Loucy (cell line): ENCODE measurements around the gene TXN2.

ENCODE experiments used
- H2AFZ ChIP-seq: fragments of 200-600 bp; sonication (generic); 2 replicates; pipeline ENCODE4 v1.6.0; 2016; ENCODE audit warnings: antibody characterized with exemption, mild to moderate bottlenecking, low read length, moderate library complexity
- H3F3A ChIP-seq: fragments of 200-600 bp; 2 replicates; pipeline ENCODE4 v1.6.0; 2016; ENCODE audit warnings: antibody characterized with exemption, low read depth, mild to moderate bottlenecking
- H3K27me3 ChIP-seq: fragments of 200-600 bp; sonication (generic); 2 replicates; pipeline ENCODE4 v1.6.1; 2014; ENCODE audit warnings: low read length, mild to moderate bottlenecking; ENCODE audit not compliant: insufficient read depth, poor library complexity, severe bottlenecking
- H3K36me3 ChIP-seq: fragments of 200-600 bp; sonication (generic); 2 replicates; pipeline ENCODE4 v1.6.1; 2016; ENCODE audit warnings: low read length; ENCODE audit not compliant: insufficient read depth
- H3K4me1 ChIP-seq: fragments of 200-600 bp; sonication (generic); 2 replicates; pipeline ENCODE4 v1.5.1; 2014; ENCODE audit warnings: low read length, mild to moderate bottlenecking; ENCODE audit not compliant: insufficient read depth, poor library complexity, severe bottlenecking
- H3K4me2 ChIP-seq: fragments of 200-600 bp; sonication (generic); 2 replicates; pipeline ENCODE4 v1.6.0; 2014; ENCODE audit warnings: antibody characterized with exemption, low read length, low read depth, mild to moderate bottlenecking; ENCODE audit not compliant: poor library complexity, severe bottlenecking
- H3K4me3 ChIP-seq: fragments of 200-600 bp; sonication (generic); 2 replicates; pipeline ENCODE4 v1.5.1; 2014; ENCODE audit warnings: low read length, mild to moderate bottlenecking, mixed read lengths; ENCODE audit not compliant: poor library complexity, severe bottlenecking
- H3K79me2 ChIP-seq: fragments of 200-600 bp; sonication (generic); 2 replicates; pipeline ENCODE4 v1.6.1; 2014; ENCODE audit warnings: low read length; ENCODE audit not compliant: insufficient read depth
- H3K9ac ChIP-seq: fragments of 200-600 bp; sonication (generic); 2 replicates; pipeline ENCODE4 v1.6.0; 2014; ENCODE audit warnings: mild to moderate bottlenecking, low read depth, low read length, moderate library complexity; ENCODE audit not compliant: poor library complexity, severe bottlenecking
- H3K9me2 ChIP-seq: fragments of 200-600 bp; sonication (generic); replicated peaks from 2 replicates; pipeline ENCODE4 v1.6.1; 2016; ENCODE audit warnings: low read depth, low read length, mixed read lengths
- H3K9me3 ChIP-seq: fragments of 200-600 bp; sonication (generic); 2 replicates; pipeline ENCODE4 v1.6.1; 2014; ENCODE audit warnings: mild to moderate bottlenecking, antibody characterized with exemption, low read length, low read depth; ENCODE audit not compliant: insufficient read depth
- H4K20me1 ChIP-seq: fragments of 200-600 bp; sonication (generic); 2 replicates; pipeline ENCODE4 v1.6.0; 2014; ENCODE audit warnings: antibody characterized with exemption, low read length, mild to moderate bottlenecking; ENCODE audit not compliant: insufficient read depth, poor library complexity, severe bottlenecking
- CTCF ChIP-seq: fragments of 200-600 bp; sonication (generic); conservative IDR thresholded peaks from 2 replicates; pipeline ENCODE4 v1.5.1; 2014; ENCODE audit warnings: mild to moderate bottlenecking, antibody characterized with exemption, low read length
- EZH2phosphoT487 ChIP-seq: fragments of 200-600 bp; IDR thresholded peaks from 2 replicates; pipeline ENCODE4 v1.6.1; 2018; ENCODE audit warnings: antibody characterized with exemption, mild to moderate bottlenecking, moderate library complexity, borderline replicate concordance

The TXN2 gene

GRCh38 chr22:36480941-36481392 lies 473 bp downstream of the TXN2 start:
- Histone ChIP-seq H2AFZ (peak overlapping the region; percentile 53), H3K9ac (peak overlapping the region; percentile 93), H3K36me3 (peaks cover 14% of the 10 kb centered on the region; the same call in 1 of the 2 replicates), H3K9me2 (no peaks in the 10 kb centered on the region), H3K4me3 (peak overlapping the region; percentile 89), H3K79me2 (peaks cover 38% of the 10 kb centered on the region), H3K27me3 (no peaks in the 10 kb centered on the region), H4K20me1 (no peaks in the 10 kb centered on the region), H3K4me1 (peaks cover 18% of the 10 kb centered on the region), H3K4me2 (peak overlapping the region; percentile 81), H3K9me3 (no peaks in the 10 kb centered on the region), H3F3A (peaks cover 3% of the 10 kb centered on the region; the same call in 1 of the 2 replicates)
- TF ChIP-seq EZH2phosphoT487 (no peak), CTCF (no peak)

DNA sequence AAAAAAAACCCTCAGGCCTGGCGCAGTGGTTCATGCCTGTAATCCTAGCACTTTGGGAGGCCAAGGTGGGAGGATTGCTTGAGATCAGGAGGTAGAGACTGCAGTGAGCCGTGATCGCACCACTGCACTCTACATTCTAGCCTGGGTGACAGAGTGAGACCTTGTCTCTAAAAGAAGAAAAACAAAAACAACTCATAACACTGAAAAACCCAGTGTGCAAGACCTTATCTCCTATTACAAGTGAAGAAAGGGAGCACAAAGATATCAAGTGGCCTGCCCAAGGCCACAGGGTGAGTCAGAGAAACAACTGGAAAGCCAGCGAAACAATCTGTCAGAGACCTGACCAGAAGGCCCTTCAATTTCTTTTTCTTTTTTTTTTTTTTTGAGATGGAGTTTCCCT lies 2.5 kb downstream of the TXN2 start:
- H3F3A ChIP-seq: no peaks in the 10 kb centered on the region
- H3K4me2 ChIP-seq: peak overlapping the region; percentile 19
- peaks cover 22% of the 10 kb centered on the region; the same call in 1 of the 2 replicates for H3K36me3 ChIP-seq
- no peaks in the 10 kb centered on the region for H4K20me1 ChIP-seq
- H2AFZ ChIP-seq: no peak overlapping the region
- H3K4me1 ChIP-seq: peaks cover 18% of the 10 kb centered on the region
- no peaks in the 10 kb centered on the region for H3K9me2 ChIP-seq
- H3K9me3 ChIP-seq: no peaks in the 10 kb centered on the region
- no peak overlapping the region for H3K9ac ChIP-seq
- peaks cover 38% of the 10 kb centered on the region for H3K79me2 ChIP-seq
- no peak overlapping the region for H3K4me3 ChIP-seq
- no peaks in the 10 kb centered on the region for H3K27me3 ChIP-seq
- TF ChIP-seq CTCF (no peak), EZH2phosphoT487 (no peak)

- no peaks in the 10 kb centered on the region for H3K9me2 ChIP-seq
- H3K9ac ChIP-seq: no peak overlapping the region
- peaks cover 10% of the 10 kb centered on the region for H3K4me1 ChIP-seq
- peaks cover 24% of the 10 kb centered on the region for H3K79me2 ChIP-seq
- no peaks in the 10 kb centered on the region for H3K9me3 ChIP-seq
- no peaks in the 10 kb centered on the region for H4K20me1 ChIP-seq
- no peak overlapping the region for H2AFZ ChIP-seq
- no peaks in the 10 kb centered on the region for H3K27me3 ChIP-seq
- no peak overlapping the region for H3K4me2 ChIP-seq
- H3K4me3 ChIP-seq: no peak overlapping the region
- H3F3A ChIP-seq: no peaks in the 10 kb centered on the region
- TF ChIP-seq CTCF: no peak
- TF ChIP-seq EZH2phosphoT487: no peak
- H3K36me3 ChIP-seq: peaks cover 29% of the 10 kb centered on the region; the same call in 1 of the 2 replicates
Observed at GRCh38 chr22:36475341-36475740, 6.1 kb downstream of the TXN2 start.
